HepG2 (cell line): ENCODE data around the gene FBLN7. TPM values are rescaled to one million over a fixed set of nuclear protein-coding genes. Genes with fewer than 3 reads are reported as not detected.

Source experiments
- AHR ChIP-seq: IDR thresholded peaks from 2 replicates; pipeline ENCODE4 v1.6.1; 2018; ENCODE audit warnings: missing genetic modification reagents, missing compliant biosample characterization
- ARNTL ChIP-seq: sonication (generic); formaldehyde crosslinking; IDR thresholded peaks from 2 replicates; pipeline ENCODE4 v1.4.0; 2020; ENCODE audit warnings: mild to moderate bottlenecking, missing genetic modification reagents
- ETV6 ChIP-seq: sonication (generic); formaldehyde crosslinking; conservative IDR thresholded peaks from 2 replicates; pipeline ENCODE4 v1.4.0; 2020; ENCODE audit warnings: missing genetic modification reagents
- HNRNPK ChIP-seq: fragments of 200-400 bp; formaldehyde crosslinking; IDR thresholded peaks from 2 replicates; pipeline ENCODE4 v1.6.1; 2018; ENCODE audit warnings: low read length, low read depth, moderate library complexity, mild to moderate bottlenecking; ENCODE audit not compliant: poor library complexity, severe bottlenecking
- ISX ChIP-seq: sonication (generic); formaldehyde crosslinking; conservative IDR thresholded peaks from 2 replicates; pipeline ENCODE4 v1.5.0; 2020; ENCODE audit warnings: missing genetic modification reagents
- KLF9 ChIP-seq: IDR thresholded peaks from 2 replicates; pipeline ENCODE4 v1.6.1; 2016; ENCODE audit warnings: low read depth
- NFATC3 ChIP-seq: sonication (generic); formaldehyde crosslinking; IDR thresholded peaks from 2 replicates; pipeline ENCODE4 v1.5.1; 2020; ENCODE audit warnings: mild to moderate bottlenecking, missing genetic modification reagents
- RBAK ChIP-seq: sonication (generic); formaldehyde crosslinking; IDR thresholded peaks from 2 replicates; pipeline ENCODE4 v1.5.1; 2020; ENCODE audit warnings: mild to moderate bottlenecking, missing genetic modification reagents
- REL ChIP-seq: sonication (generic); formaldehyde crosslinking; conservative IDR thresholded peaks from 2 replicates; pipeline ENCODE4 v1.8.0; 2022; ENCODE audit warnings: mild to moderate bottlenecking, missing genetic modification reagents, moderate library complexity
- TEF ChIP-seq: sonication (generic); formaldehyde crosslinking; IDR thresholded peaks from 2 replicates; pipeline ENCODE4 v1.5.0; 2020; ENCODE audit warnings: missing genetic modification reagents
- ZBTB1 ChIP-seq: sonication (generic); formaldehyde crosslinking; IDR thresholded peaks from 2 replicates; pipeline ENCODE4 v1.4.0; 2020; ENCODE audit warnings: missing genetic modification reagents, borderline replicate concordance
- ZNF274 ChIP-seq: sonication (generic); formaldehyde crosslinking; IDR thresholded peaks from 2 replicates; pipeline ENCODE4 v1.5.1; 2020; ENCODE audit warnings: mild to moderate bottlenecking, missing genetic modification reagents
- ZNF484 ChIP-seq: sonication (generic); formaldehyde crosslinking; IDR thresholded peaks from 2 replicates; pipeline ENCODE4 v1.5.1; 2020; ENCODE audit warnings: mild to moderate bottlenecking, low read depth, missing genetic modification reagents, borderline replicate concordance
- ZNF574 ChIP-seq: sonication (generic); formaldehyde crosslinking; IDR thresholded peaks from 2 replicates; pipeline ENCODE4 v1.4.0; 2020; ENCODE audit warnings: missing genetic modification reagents
- ZNF709 ChIP-seq: sonication (generic); formaldehyde crosslinking; IDR thresholded peaks from 2 replicates; pipeline ENCODE4 v1.5.0; 2020; ENCODE audit warnings: mild to moderate bottlenecking, missing genetic modification reagents
- polyA plus RNA-seq, 8 experiments: library from polyadenylated mRNA; depleted of rRNA in 3 of 8; stranded (reverse) in 7 of 8; unstranded in 1 of 8; fragments of >200 nt; fragmentation: Illumina TruSeq in 4 of 8; extraction: Trizol in 4 of 8; gene quantifications; 2 replicates each; pipeline versions ENCODE4 v1.2.1 to v1.2.3, GENCODE V29; 2011 to 2016; ENCODE audit warnings: low read depth in 4 of 8, missing spikeins in 1 of 8, mixed read lengths in 1 of 8; ENCODE audit not compliant: insufficient read depth in 1 of 8
- total RNA-seq, 5 experiments: library from RNA; depleted of rRNA; stranded (reverse); fragments of >200 nt; fragmentation: Illumina TruSeq; extraction: Trizol; gene quantifications; 2 replicates each; pipeline ENCODE4 v1.2.3, GENCODE V29; 2016; ENCODE audit warnings: low read depth in 1 of 5
- TF ChIP-seq, protein P1 (sequence below): sonication (generic); formaldehyde crosslinking; IDR thresholded peaks from 2 replicates; pipeline ENCODE4 v1.5.1; 2020; ENCODE audit warnings: mild to moderate bottlenecking, missing genetic modification reagents, moderate library complexity
- TF ChIP-seq, protein P2 (sequence below): IDR thresholded peaks from 2 replicates; pipeline ENCODE4 v1.6.1; 2016; ENCODE audit warnings: missing compliant biosample characterization, missing genetic modification reagents, borderline replicate concordance
- TF ChIP-seq, protein P3 (sequence below): sonication (generic); formaldehyde crosslinking; IDR thresholded peaks from 2 replicates; pipeline ENCODE4 v1.5.0; 2020; ENCODE audit warnings: missing genetic modification reagents

Gene FBLN7
- total and polyA plus RNA-seq, 2 of the 13 experiments (the other 11 are each of a cell fraction or from before 2014, with no cell fraction given): 1.4 to 2.3 TPM

- TF ChIP-seq, protein P1, sequence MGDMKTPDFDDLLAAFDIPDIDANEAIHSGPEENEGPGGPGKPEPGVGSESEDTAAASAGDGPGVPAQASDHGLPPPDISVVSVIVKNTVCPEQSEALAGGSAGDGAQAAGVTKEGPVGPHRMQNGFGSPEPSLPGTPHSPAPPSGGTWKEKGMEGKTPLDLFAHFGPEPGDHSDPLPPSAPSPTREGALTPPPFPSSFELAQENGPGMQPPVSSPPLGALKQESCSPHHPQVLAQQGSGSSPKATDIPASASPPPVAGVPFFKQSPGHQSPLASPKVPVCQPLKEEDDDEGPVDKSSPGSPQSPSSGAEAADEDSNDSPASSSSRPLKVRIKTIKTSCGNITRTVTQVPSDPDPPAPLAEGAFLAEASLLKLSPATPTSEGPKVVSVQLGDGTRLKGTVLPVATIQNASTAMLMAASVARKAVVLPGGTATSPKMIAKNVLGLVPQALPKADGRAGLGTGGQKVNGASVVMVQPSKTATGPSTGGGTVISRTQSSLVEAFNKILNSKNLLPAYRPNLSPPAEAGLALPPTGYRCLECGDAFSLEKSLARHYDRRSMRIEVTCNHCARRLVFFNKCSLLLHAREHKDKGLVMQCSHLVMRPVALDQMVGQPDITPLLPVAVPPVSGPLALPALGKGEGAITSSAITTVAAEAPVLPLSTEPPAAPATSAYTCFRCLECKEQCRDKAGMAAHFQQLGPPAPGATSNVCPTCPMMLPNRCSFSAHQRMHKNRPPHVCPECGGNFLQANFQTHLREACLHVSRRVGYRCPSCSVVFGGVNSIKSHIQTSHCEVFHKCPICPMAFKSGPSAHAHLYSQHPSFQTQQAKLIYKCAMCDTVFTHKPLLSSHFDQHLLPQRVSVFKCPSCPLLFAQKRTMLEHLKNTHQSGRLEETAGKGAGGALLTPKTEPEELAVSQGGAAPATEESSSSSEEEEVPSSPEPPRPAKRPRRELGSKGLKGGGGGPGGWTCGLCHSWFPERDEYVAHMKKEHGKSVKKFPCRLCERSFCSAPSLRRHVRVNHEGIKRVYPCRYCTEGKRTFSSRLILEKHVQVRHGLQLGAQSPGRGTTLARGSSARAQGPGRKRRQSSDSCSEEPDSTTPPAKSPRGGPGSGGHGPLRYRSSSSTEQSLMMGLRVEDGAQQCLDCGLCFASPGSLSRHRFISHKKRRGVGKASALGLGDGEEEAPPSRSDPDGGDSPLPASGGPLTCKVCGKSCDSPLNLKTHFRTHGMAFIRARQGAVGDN (CRISPR knock-in tag): no peak; the same call in 1 of the 2 replicates
- TF ChIP-seq ETV6 (CRISPR knock-in tag) (no peak), ISX (CRISPR knock-in tag) (no peak), ZBTB1 (CRISPR knock-in tag) (no peak), TEF (no peak), NFATC3 (CRISPR knock-in tag) (no peak), HNRNPK (no peak), ZNF574 (CRISPR knock-in tag) (no peak), KLF9 (CRISPR knock-in tag) (no peak), ARNTL (no peak; the same call in 1 of the 2 replicates), ZNF484 (CRISPR knock-in tag) (no peak), ZNF274 (CRISPR knock-in tag) (no peak), REL (CRISPR knock-in tag) (no peak), RBAK (CRISPR knock-in tag) (no peak), ZNF709 (CRISPR knock-in tag) (no peak), AHR (CRISPR knock-in tag) (no peak)
- TF ChIP-seq, protein P2, sequence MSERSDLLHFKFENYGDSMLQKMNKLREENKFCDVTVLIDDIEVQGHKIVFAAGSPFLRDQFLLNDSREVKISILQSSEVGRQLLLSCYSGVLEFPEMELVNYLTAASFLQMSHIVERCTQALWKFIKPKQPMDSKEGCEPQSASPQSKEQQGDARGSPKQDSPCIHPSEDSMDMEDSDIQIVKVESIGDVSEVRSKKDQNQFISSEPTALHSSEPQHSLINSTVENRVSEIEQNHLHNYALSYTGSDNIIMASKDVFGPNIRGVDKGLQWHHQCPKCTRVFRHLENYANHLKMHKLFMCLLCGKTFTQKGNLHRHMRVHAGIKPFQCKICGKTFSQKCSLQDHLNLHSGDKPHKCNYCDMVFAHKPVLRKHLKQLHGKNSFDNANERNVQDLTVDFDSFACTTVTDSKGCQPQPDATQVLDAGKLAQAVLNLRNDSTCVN (CRISPR knock-in tag): 0 out of 2 replicates have a peak, but pooled peaks have one; percentile 51
- TF ChIP-seq, protein P3, sequence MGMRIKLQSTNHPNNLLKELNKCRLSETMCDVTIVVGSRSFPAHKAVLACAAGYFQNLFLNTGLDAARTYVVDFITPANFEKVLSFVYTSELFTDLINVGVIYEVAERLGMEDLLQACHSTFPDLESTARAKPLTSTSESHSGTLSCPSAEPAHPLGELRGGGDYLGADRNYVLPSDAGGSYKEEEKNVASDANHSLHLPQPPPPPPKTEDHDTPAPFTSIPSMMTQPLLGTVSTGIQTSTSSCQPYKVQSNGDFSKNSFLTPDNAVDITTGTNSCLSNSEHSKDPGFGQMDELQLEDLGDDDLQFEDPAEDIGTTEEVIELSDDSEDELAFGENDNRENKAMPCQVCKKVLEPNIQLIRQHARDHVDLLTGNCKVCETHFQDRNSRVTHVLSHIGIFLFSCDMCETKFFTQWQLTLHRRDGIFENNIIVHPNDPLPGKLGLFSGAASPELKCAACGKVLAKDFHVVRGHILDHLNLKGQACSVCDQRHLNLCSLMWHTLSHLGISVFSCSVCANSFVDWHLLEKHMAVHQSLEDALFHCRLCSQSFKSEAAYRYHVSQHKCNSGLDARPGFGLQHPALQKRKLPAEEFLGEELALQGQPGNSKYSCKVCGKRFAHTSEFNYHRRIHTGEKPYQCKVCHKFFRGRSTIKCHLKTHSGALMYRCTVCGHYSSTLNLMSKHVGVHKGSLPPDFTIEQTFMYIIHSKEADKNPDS (CRISPR knock-in tag): 0 out of 2 replicates have a peak, but pooled peaks have one; percentile 64
Observed at GRCh38 chr2:112137516-112138158, 548 bp upstream of the FBLN7 start (continued).
